COLO668 (cell line): ENCODE results near the gene CACNB4.
"Not testable (repeated sequence)": the region's sequence is repeated elsewhere in the genome, so short reads cannot be mapped to it uniquely, and the experiment has no call there.

Experiments used
- DNase-seq: peaks from one replicate; lab custom pipeline; 2025; ENCODE audit not compliant: unreplicated experiment; lab: John Stamatoyannopoulos, UW

Gene CACNB4

GRCh38 chr2:151946250-151946884 lies 152.5 kb downstream of the CACNB4 start:
- DNase-seq, result no peak

GRCh38 chr2:151945602-151946001 lies 153.2 kb downstream of the CACNB4 start:
- no peak for DNase-seq

GRCh38 chr2:151945186-151945585 lies 153.7 kb downstream of the CACNB4 start:
- no peak for DNase-seq

- DNase-seq, result no peak
Observed at GRCh38 chr2:151943461-151943860, 155.4 kb downstream of the CACNB4 start.

GRCh38 chr2:151942540-151943205 lies 156.2 kb downstream of the CACNB4 start:
- DNase-seq, result not testable (repeated sequence)

- DNase-seq, result no peak
Observed at GRCh38 chr2:151937966-151938365, 160.9 kb downstream of the CACNB4 start.

- no peak for DNase-seq
Observed at GRCh38 chr2:151936626-151937025, 162.2 kb downstream of the CACNB4 start.

- DNase-seq, result no peak
Observed at GRCh38 chr2:151933266-151933804, 165.5 kb downstream of the CACNB4 start.

GRCh38 chr2:151931756-151932155 lies 167.1 kb downstream of the CACNB4 start:
- DNase-seq, result no peak

- no peak for DNase-seq
Observed at GRCh38 chr2:151931030-151931611, 167.7 kb downstream of the CACNB4 start.

GRCh38 chr2:151930042-151930441 lies 168.8 kb downstream of the CACNB4 start:
- no peak for DNase-seq

- no peak for DNase-seq
Observed at GRCh38 chr2:151928380-151928779, 170.5 kb downstream of the CACNB4 start.

GRCh38 chr2:151927501-151928221 lies 171.2 kb downstream of the CACNB4 start:
- no peak for DNase-seq

GRCh38 chr2:151922845-151923666 lies 175.8 kb downstream of the CACNB4 start:
- DNase-seq, result no peak

GRCh38 chr2:151919786-151920185 lies 179.1 kb downstream of the CACNB4 start:
- DNase-seq, result no peak

GRCh38 chr2:151918308-151918707 lies 180.5 kb downstream of the CACNB4 start:
- no peak for DNase-seq

GRCh38 chr2:151916632-151917031 lies 182.2 kb downstream of the CACNB4 start:
- no peak for DNase-seq

- not testable (repeated sequence) for DNase-seq
Observed at GRCh38 chr2:151915629-151916025, 183.2 kb downstream of the CACNB4 start.

GRCh38 chr2:151914989-151915628 lies 183.7 kb downstream of the CACNB4 start:
- DNase-seq, result no peak

- no peak for DNase-seq
Observed at GRCh38 chr2:151908204-151908882, 190.5 kb downstream of the CACNB4 start.
